GM12865 (cell line): ENCODE results near the gene ROCK1.

Experiments
- DNase-seq: peaks from one replicate; pipeline ENCODE4 v3.0.0; 2010; ENCODE audit warnings: low read depth
- H3K4me3 ChIP-seq: 2 replicates; pipeline ENCODE4 v1.5.1; 2011; ENCODE audit warnings: mild to moderate bottlenecking, low read depth, low read length, control low read depth
- CTCF ChIP-seq: IDR thresholded peaks from 2 replicates; pipeline ENCODE4 v1.5.1; 2011; ENCODE audit warnings: low read length, control low read depth, low read depth, inconsistent platforms; ENCODE audit not compliant: insufficient read depth; ENCODE audit errors: missing control alignments

The ROCK1 gene

GRCh38 chr18:21054252-21054821, 57.3 kb downstream of the ROCK1 start:
- H3K4me3 ChIP-seq, result no peak overlapping the region
- DNase-seq, result no peak
- TF ChIP-seq CTCF, result no peak

GRCh38 chr18:21053127-21053526, 58.5 kb downstream of the ROCK1 start:
- DNase-seq, result no peak
- H3K4me3 ChIP-seq, result no peak overlapping the region
- no peak for TF ChIP-seq CTCF

- TF ChIP-seq CTCF, result no peak
- no peak overlapping the region for H3K4me3 ChIP-seq
- no peak for DNase-seq
These were observed 59.2 kb downstream of the ROCK1 start for GRCh38 chr18:21052385-21052784.

- TF ChIP-seq CTCF, result no peak
- H3K4me3 ChIP-seq, result no peak overlapping the region
- DNase-seq, result no peak
These were observed 60.0 kb downstream of the ROCK1 start for GRCh38 chr18:21051620-21052019.

- TF ChIP-seq CTCF, result no peak
- DNase-seq, result no peak
- no peak overlapping the region for H3K4me3 ChIP-seq
These were observed 62.3 kb downstream of the ROCK1 start for GRCh38 chr18:21049306-21049705.

- DNase-seq, result no peak
- H3K4me3 ChIP-seq, result no peak overlapping the region
- no peak for TF ChIP-seq CTCF
These were observed 64.5 kb downstream of the ROCK1 start for GRCh38 chr18:21047126-21047525.

GRCh38 chr18:21040466-21040865, 71.1 kb downstream of the ROCK1 start:
- H3K4me3 ChIP-seq, result no peak overlapping the region
- no peak for TF ChIP-seq CTCF
- DNase-seq, result no peak
